Loucy (cell line): ENCODE measurements around the gene CAPN2.

Experiments used
- H2AFZ ChIP-seq: fragments of 200-600 bp; sonication (generic); 2 replicates; pipeline ENCODE4 v1.6.0; 2016; ENCODE audit warnings: antibody characterized with exemption, mild to moderate bottlenecking, low read length, moderate library complexity
- H3F3A ChIP-seq: fragments of 200-600 bp; 2 replicates; pipeline ENCODE4 v1.6.0; 2016; ENCODE audit warnings: antibody characterized with exemption, low read depth, mild to moderate bottlenecking
- H3K27me3 ChIP-seq: fragments of 200-600 bp; sonication (generic); 2 replicates; pipeline ENCODE4 v1.6.1; 2014; ENCODE audit warnings: low read length, mild to moderate bottlenecking; ENCODE audit not compliant: insufficient read depth, poor library complexity, severe bottlenecking
- H3K36me3 ChIP-seq: fragments of 200-600 bp; sonication (generic); 2 replicates; pipeline ENCODE4 v1.6.1; 2016; ENCODE audit warnings: low read length; ENCODE audit not compliant: insufficient read depth
- H3K4me1 ChIP-seq: fragments of 200-600 bp; sonication (generic); 2 replicates; pipeline ENCODE4 v1.5.1; 2014; ENCODE audit warnings: low read length, mild to moderate bottlenecking; ENCODE audit not compliant: insufficient read depth, poor library complexity, severe bottlenecking
- H3K4me2 ChIP-seq: fragments of 200-600 bp; sonication (generic); 2 replicates; pipeline ENCODE4 v1.6.0; 2014; ENCODE audit warnings: antibody characterized with exemption, low read length, low read depth, mild to moderate bottlenecking; ENCODE audit not compliant: poor library complexity, severe bottlenecking
- H3K4me3 ChIP-seq: fragments of 200-600 bp; sonication (generic); 2 replicates; pipeline ENCODE4 v1.5.1; 2014; ENCODE audit warnings: low read length, mild to moderate bottlenecking, mixed read lengths; ENCODE audit not compliant: poor library complexity, severe bottlenecking
- H3K79me2 ChIP-seq: fragments of 200-600 bp; sonication (generic); 2 replicates; pipeline ENCODE4 v1.6.1; 2014; ENCODE audit warnings: low read length; ENCODE audit not compliant: insufficient read depth
- H3K9ac ChIP-seq: fragments of 200-600 bp; sonication (generic); 2 replicates; pipeline ENCODE4 v1.6.0; 2014; ENCODE audit warnings: mild to moderate bottlenecking, low read depth, low read length, moderate library complexity; ENCODE audit not compliant: poor library complexity, severe bottlenecking
- H3K9me2 ChIP-seq: fragments of 200-600 bp; sonication (generic); replicated peaks from 2 replicates; pipeline ENCODE4 v1.6.1; 2016; ENCODE audit warnings: low read depth, low read length, mixed read lengths
- H3K9me3 ChIP-seq: fragments of 200-600 bp; sonication (generic); 2 replicates; pipeline ENCODE4 v1.6.1; 2014; ENCODE audit warnings: mild to moderate bottlenecking, antibody characterized with exemption, low read length, low read depth; ENCODE audit not compliant: insufficient read depth
- H4K20me1 ChIP-seq: fragments of 200-600 bp; sonication (generic); 2 replicates; pipeline ENCODE4 v1.6.0; 2014; ENCODE audit warnings: antibody characterized with exemption, low read length, mild to moderate bottlenecking; ENCODE audit not compliant: insufficient read depth, poor library complexity, severe bottlenecking
- EZH2phosphoT487 ChIP-seq: fragments of 200-600 bp; IDR thresholded peaks from 2 replicates; pipeline ENCODE4 v1.6.1; 2018; ENCODE audit warnings: antibody characterized with exemption, mild to moderate bottlenecking, moderate library complexity, borderline replicate concordance
- TF ChIP-seq, protein P1 (sequence below): fragments of 200-600 bp; sonication (generic); conservative IDR thresholded peaks from 2 replicates; pipeline ENCODE4 v1.5.1; 2014; ENCODE audit warnings: mild to moderate bottlenecking, antibody characterized with exemption, low read length

The CAPN2 gene

GRCh38 chr1:223717695-223718363 lies 5.5 kb downstream of the CAPN2 start:
- H4K20me1 ChIP-seq, result no peaks in the 10 kb centered on the region
- no peak overlapping the region for H3K4me3 ChIP-seq
- no peaks in the 10 kb centered on the region for H3K9me3 ChIP-seq
- H3K79me2 ChIP-seq, result no peaks in the 10 kb centered on the region
- peaks cover 32% of the 10 kb centered on the region for H3K4me1 ChIP-seq
- H3K4me2 ChIP-seq, result no peak overlapping the region
- H3F3A ChIP-seq, result no peaks in the 10 kb centered on the region
- H3K9ac ChIP-seq, result no peak overlapping the region
- H3K36me3 ChIP-seq, result no peaks in the 10 kb centered on the region
- H2AFZ ChIP-seq, result no peak overlapping the region
- TF ChIP-seq EZH2phosphoT487, result no peak
- TF ChIP-seq, protein P1, sequence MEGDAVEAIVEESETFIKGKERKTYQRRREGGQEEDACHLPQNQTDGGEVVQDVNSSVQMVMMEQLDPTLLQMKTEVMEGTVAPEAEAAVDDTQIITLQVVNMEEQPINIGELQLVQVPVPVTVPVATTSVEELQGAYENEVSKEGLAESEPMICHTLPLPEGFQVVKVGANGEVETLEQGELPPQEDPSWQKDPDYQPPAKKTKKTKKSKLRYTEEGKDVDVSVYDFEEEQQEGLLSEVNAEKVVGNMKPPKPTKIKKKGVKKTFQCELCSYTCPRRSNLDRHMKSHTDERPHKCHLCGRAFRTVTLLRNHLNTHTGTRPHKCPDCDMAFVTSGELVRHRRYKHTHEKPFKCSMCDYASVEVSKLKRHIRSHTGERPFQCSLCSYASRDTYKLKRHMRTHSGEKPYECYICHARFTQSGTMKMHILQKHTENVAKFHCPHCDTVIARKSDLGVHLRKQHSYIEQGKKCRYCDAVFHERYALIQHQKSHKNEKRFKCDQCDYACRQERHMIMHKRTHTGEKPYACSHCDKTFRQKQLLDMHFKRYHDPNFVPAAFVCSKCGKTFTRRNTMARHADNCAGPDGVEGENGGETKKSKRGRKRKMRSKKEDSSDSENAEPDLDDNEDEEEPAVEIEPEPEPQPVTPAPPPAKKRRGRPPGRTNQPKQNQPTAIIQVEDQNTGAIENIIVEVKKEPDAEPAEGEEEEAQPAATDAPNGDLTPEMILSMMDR, result no peak; the same call in 1 of the 2 replicates
- H3K27me3 ChIP-seq, result no peaks in the 10 kb centered on the region
- H3K9me2 ChIP-seq, result no peaks in the 10 kb centered on the region

GRCh38 chr1:223718850-223719249 lies 6.5 kb downstream of the CAPN2 start:
- Histone ChIP-seq H4K20me1 (no peaks in the 10 kb centered on the region), H3K9me2 (no peaks in the 10 kb centered on the region), H3K79me2 (no peaks in the 10 kb centered on the region), H3K4me2 (no peak overlapping the region), H3K27me3 (no peaks in the 10 kb centered on the region), H3K9me3 (no peaks in the 10 kb centered on the region), H3K4me3 (no peak overlapping the region), H3K9ac (no peak overlapping the region), H3K36me3 (no peaks in the 10 kb centered on the region), H3K4me1 (peaks cover 27% of the 10 kb centered on the region), H3F3A (no peaks in the 10 kb centered on the region), H2AFZ (no peak overlapping the region)
- TF ChIP-seq, protein P1, result no peak
- no peak for TF ChIP-seq EZH2phosphoT487

DNA sequence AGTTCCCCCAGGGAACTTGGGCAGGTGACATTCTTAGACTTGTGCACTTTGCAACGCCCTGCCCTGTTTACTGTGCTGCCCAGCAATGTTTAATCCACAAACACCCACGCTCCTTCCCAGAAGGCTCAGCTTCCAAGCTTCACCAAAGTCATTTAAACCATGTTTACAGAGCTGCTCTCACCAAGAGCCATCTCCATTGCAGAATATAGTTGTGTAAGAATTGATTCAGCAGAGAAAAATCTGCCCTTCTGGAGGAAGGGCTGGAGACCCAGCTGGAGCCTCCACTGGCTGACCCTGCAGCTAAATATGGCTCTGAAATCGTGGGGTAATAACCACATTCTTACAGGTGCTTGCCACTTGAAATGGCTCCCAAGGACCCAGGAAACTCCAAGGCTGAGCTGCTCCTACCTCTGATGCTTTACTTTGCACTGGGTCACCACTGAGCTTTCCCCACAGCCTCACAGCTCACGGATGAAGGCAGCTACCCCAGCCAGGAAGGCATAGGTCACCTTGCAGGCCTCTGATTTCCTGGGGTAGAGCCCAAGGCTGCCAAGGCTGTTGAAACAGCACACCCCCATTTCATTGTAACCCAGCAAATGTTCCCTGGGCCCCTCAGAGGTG lies 8.7 kb downstream of the CAPN2 start:
- Histone ChIP-seq H3K27me3 (no peaks in the 10 kb centered on the region), H3K36me3 (no peaks in the 10 kb centered on the region), H3K4me2 (no peak overlapping the region), H4K20me1 (no peaks in the 10 kb centered on the region), H3K9me3 (no peaks in the 10 kb centered on the region), H3K4me1 (peaks cover 14% of the 10 kb centered on the region), H3K9ac (no peak overlapping the region), H3K79me2 (no peaks in the 10 kb centered on the region), H3K9me2 (no peaks in the 10 kb centered on the region), H3K4me3 (no peak overlapping the region), H2AFZ (no peak overlapping the region), H3F3A (no peaks in the 10 kb centered on the region)
- TF ChIP-seq EZH2phosphoT487, result no peak
